Measurements from ENCODE around the gene CHRNG. TPM values are rescaled to one million over a fixed set of nuclear protein-coding genes. Genes with fewer than 3 reads are reported as not detected.

Gene CHRNG
- total and polyA plus RNA-seq, 7 donors: not detected

- Histone ChIP-seq H3K36me3 (no peaks in the 10 kb centered on the region), H3K4me1 (no peaks in the 10 kb centered on the region), H3K27ac (no peak overlapping the region), H3K27me3 (peaks cover 0 to 13% (median 0%) of the 10 kb centered on the region in 3 donors), H3K9me3 (no peaks in the 10 kb centered on the region), H3K4me3 (no peak overlapping the region)
- no peak for TF ChIP-seq POLR2AphosphoS5 (IDR thresholded peaks at IDR 0.05)
- TF ChIP-seq POLR2A (IDR thresholded peaks at IDR 0.05): no peak
- TF ChIP-seq EP300 (IDR thresholded peaks at IDR 0.05): no peak
- intact Hi-C loops (cut with DNase I): no loop called here
- DNase-seq: no peak
- 63 to 81% methylated on average over 5 of the region's 5 CpGs for WGBS, 2 donors
These were observed 26.1 kb upstream of the CHRNG start for GRCh38 chr2:232513353-232513752.

- Histone ChIP-seq H3K4me3 (no peak overlapping the region), H3K4me1 (no peaks in the 10 kb centered on the region), H3K27ac (no peak overlapping the region), H3K9me3 (no peaks in the 10 kb centered on the region), H3K27me3 (peaks cover 0 to 27% (median 3%) of the 10 kb centered on the region in 3 donors), H3K36me3 (no peaks in the 10 kb centered on the region)
- no peak for DNase-seq
- WGBS, 2 donors: 81 to 90% methylated on average over 7 of the region's 7 CpGs
- intact Hi-C loops (cut with DNase I): no loop called here
- TF ChIP-seq POLR2AphosphoS5 (IDR thresholded peaks at IDR 0.05): no peak
- TF ChIP-seq EP300 (IDR thresholded peaks at IDR 0.05): no peak
- TF ChIP-seq POLR2A (IDR thresholded peaks at IDR 0.05): no peak
- no peak for TF ChIP-seq CTCF (IDR thresholded peaks at IDR 0.05)
These were observed 23.9 kb upstream of the CHRNG start for GRCh38 chr2:232515639-232516038.

- no peak for DNase-seq
- Histone ChIP-seq H3K9me3 (no peaks in the 10 kb centered on the region), H3K4me1 (peaks cover 0 to under 1% (median 0%) of the 10 kb centered on the region in 4 donors), H3K36me3 (no peaks in the 10 kb centered on the region), H3K4me3 (no peak overlapping the region), H3K27me3 (peaks cover 0 to 36% (median 10%) of the 10 kb centered on the region in 3 donors), H3K27ac (no peak overlapping the region)
- 48 to 82% methylated on average over 3 of the region's 3 CpGs for WGBS, 2 donors
- intact Hi-C loops (cut with DNase I): no loop called here
- TF ChIP-seq POLR2AphosphoS5 (IDR thresholded peaks at IDR 0.05): no peak
- no peak for TF ChIP-seq EP300 (IDR thresholded peaks at IDR 0.05)
- TF ChIP-seq CTCF (IDR thresholded peaks at IDR 0.05): no peak
- no peak for TF ChIP-seq POLR2A (IDR thresholded peaks at IDR 0.05)
These were observed 22.9 kb upstream of the CHRNG start for GRCh38 chr2:232516551-232516950.

GRCh38 chr2:232518844-232519243 is 20.6 kb upstream of the CHRNG start:
- 78 to 81% methylated on average over 6 of the region's 6 CpGs for WGBS, 2 donors
- H3K36me3 ChIP-seq: no peaks in the 10 kb centered on the region
- TF ChIP-seq POLR2AphosphoS5 (IDR thresholded peaks at IDR 0.05) (no peak), EP300 (IDR thresholded peaks at IDR 0.05) (no peak), POLR2A (IDR thresholded peaks at IDR 0.05) (no peak), CTCF (IDR thresholded peaks at IDR 0.05) (no peak)
- no peak overlapping the region for H3K27ac ChIP-seq
- H3K9me3 ChIP-seq: no peaks in the 10 kb centered on the region
- H3K4me3 ChIP-seq: no peak overlapping the region
- intact Hi-C loops (cut with DNase I): no loop called here
- H3K27me3 ChIP-seq: peaks cover 23 to 45% (median 33%) of the 10 kb centered on the region in 3 donors
- DNase-seq: no peak
- peaks cover 0 to 19% (median 17%) of the 10 kb centered on the region in 4 donors for H3K4me1 ChIP-seq

GRCh38 chr2:232519581-232520438 is 19.7 kb upstream of the CHRNG start, which contains the start of gene PRSS56:
TSS of gene PRSS56 (plus strand) at chr2:232520388. CDS start at chr2:232520599, 211 bp downstream.
- Histone ChIP-seq H3K4me1 (peaks cover 0 to 25% (median 22%) of the 10 kb centered on the region in 4 donors), H3K27ac (no peak within 1 kb of the TSS), H3K4me3 (no peak within 1 kb of the TSS), H3K36me3 (no peaks in the 10 kb centered on the region), H3K9me3 (no peaks in the 10 kb centered on the region), H3K27me3 (peaks cover 30 to 55% (median 43%) of the 10 kb centered on the region in 3 donors)
- TF ChIP-seq CTCF (IDR thresholded peaks at IDR 0.05) (no peak), POLR2A (IDR thresholded peaks at IDR 0.05) (no peak), POLR2AphosphoS5 (IDR thresholded peaks at IDR 0.05) (no peak), EP300 (IDR thresholded peaks at IDR 0.05) (no peak)
- intact Hi-C loops (cut with DNase I): loop anchor here (5.0 kb wide), 1 partner anchor 613 kb away; no protein-coding TSS in a partner anchor
- WGBS, 2 donors: 61 to 65% methylated on average over 19 of the region's 19 CpGs
- no peak for DNase-seq

All from sigmoid colon (tissue), 7 donors.